K562 (cell line): ENCODE measurements around the gene ADAR. TPM values are rescaled to one million over a fixed set of nuclear protein-coding genes. Genes with fewer than 3 reads are reported as not detected.
A peak's percentile ranks its signal among the peaks of the same experiment; 100 is the strongest.

ENCODE experiments used
- CCNT2 ChIP-seq: IDR thresholded peaks from 2 replicates; pipeline ENCODE4 v1.6.1; 2011; ENCODE audit warnings: borderline replicate concordance, low read depth, mild to moderate bottlenecking, moderate library complexity, mixed read lengths, low read length; ENCODE audit not compliant: insufficient read length; ENCODE audit errors: extremely low read depth
- GTF2A2 ChIP-seq: IDR thresholded peaks from 2 replicates; pipeline ENCODE4 v1.6.1; 2016; ENCODE audit warnings: mild to moderate bottlenecking, missing genetic modification characterization, missing compliant biosample characterization
- RUNX1 ChIP-seq: sonication (generic); IDR thresholded peaks from 2 replicates; pipeline ENCODE4 v1.6.1; 2016; ENCODE audit warnings: antibody characterized with exemption, low read depth
- SAP30 ChIP-seq: fragments of 200-600 bp; sonication (generic); IDR thresholded peaks from 2 replicates; pipeline ENCODE4 v1.6.1; 2012; ENCODE audit warnings: borderline replicate concordance, low read depth, mild to moderate bottlenecking, moderate library complexity, low read length, control low read depth, inconsistent platforms; ENCODE audit not compliant: insufficient read depth, poor library complexity, severe bottlenecking
- TBL1XR1 ChIP-seq, 2 experiments: IDR thresholded peaks; 2 replicates each; pipeline ENCODE4 v1.6.1; 2012; ENCODE audit warnings: improper control_type of control experiment in 2 of 2, low read length in 2 of 2, mild to moderate bottlenecking in 1 of 2
- polyA plus RNA-seq, 8 experiments: library from polyadenylated mRNA; depleted of rRNA in 4 of 8; stranded (reverse) in 5 of 8; unstranded in 3 of 8; fragments of >200 nt; fragmentation: Nextera tagmentation in 2 of 8; fragmentation: Illumina TruSeq in 1 of 8; extraction: Ambion mirVana in 2 of 8; extraction: Trizol in 1 of 8; gene quantifications; 2 replicates each; pipeline versions ENCODE4 v1.2.1 to v1.2.3, GENCODE V29; 2011 to 2014; ENCODE audit warnings: inconsistent platforms in 1 of 8, missing spikeins in 1 of 8
- total RNA-seq, 7 experiments: library from RNA; depleted of rRNA in 6 of 7; stranded (reverse); fragments of >200 nt in 6 of 7; fragmentation: Illumina TruSeq in 2 of 7; extraction: Trizol in 2 of 7; gene quantifications; 2 replicates each; pipeline versions ENCODE4 v1.2.1 to v1.2.3, GENCODE V29; 2011 to 2021; ENCODE audit warnings: low replicate concordance in 1 of 7
- TF ChIP-seq, protein P1 (sequence below), 2 experiments: fragments of 450-650 bp; IDR thresholded peaks; 2 replicates each; pipeline ENCODE4 v1.6.1; 2018; ENCODE audit warnings: mild to moderate bottlenecking in 2 of 2, low read depth in 1 of 2; ENCODE audit not compliant: partially characterized antibody in 2 of 2
- TF ChIP-seq, protein P2 (sequence below), 2 experiments: fragments of 450-650 bp in 1 of 2; sonication (generic) in 1 of 2; formaldehyde crosslinking in 1 of 2; IDR thresholded peaks; 2 replicates each; pipeline versions ENCODE4 v1.7.1 to v1.9.0; 2016 to 2022; ENCODE audit warnings: inconsistent platforms in 1 of 2, mild to moderate bottlenecking in 1 of 2, missing genetic modification reagents in 1 of 2
- TF ChIP-seq, protein P3 (sequence below): fragments of 250-450 bp; sonication (Bioruptor Pico); IDR thresholded peaks from 2 replicates; pipeline ENCODE4 v1.6.1; 2021; ENCODE audit warnings: mild to moderate bottlenecking
- TF ChIP-seq, protein P4 (sequence below), 2 experiments: fragments of 200-800 bp in 1 of 2; sonication (Bioruptor generic) in 1 of 2; sonication (generic) in 1 of 2; formaldehyde crosslinking in 1 of 2; IDR thresholded peaks in 1 of 2; conservative IDR thresholded peaks in 1 of 2; 2 replicates each; pipeline versions ENCODE4 v1.5.0 to v1.6.1; 2016 to 2020; ENCODE audit warnings: missing compliant biosample characterization in 1 of 2, missing genetic modification characterization in 1 of 2, missing genetic modification reagents in 1 of 2

The ADAR gene
- total and polyA plus RNA-seq, 9 of the 15 experiments (the other 6 are each of a cell fraction or from before 2014, with no cell fraction given), result 30.1 to 123 (median 60.2) TPM

DNA sequence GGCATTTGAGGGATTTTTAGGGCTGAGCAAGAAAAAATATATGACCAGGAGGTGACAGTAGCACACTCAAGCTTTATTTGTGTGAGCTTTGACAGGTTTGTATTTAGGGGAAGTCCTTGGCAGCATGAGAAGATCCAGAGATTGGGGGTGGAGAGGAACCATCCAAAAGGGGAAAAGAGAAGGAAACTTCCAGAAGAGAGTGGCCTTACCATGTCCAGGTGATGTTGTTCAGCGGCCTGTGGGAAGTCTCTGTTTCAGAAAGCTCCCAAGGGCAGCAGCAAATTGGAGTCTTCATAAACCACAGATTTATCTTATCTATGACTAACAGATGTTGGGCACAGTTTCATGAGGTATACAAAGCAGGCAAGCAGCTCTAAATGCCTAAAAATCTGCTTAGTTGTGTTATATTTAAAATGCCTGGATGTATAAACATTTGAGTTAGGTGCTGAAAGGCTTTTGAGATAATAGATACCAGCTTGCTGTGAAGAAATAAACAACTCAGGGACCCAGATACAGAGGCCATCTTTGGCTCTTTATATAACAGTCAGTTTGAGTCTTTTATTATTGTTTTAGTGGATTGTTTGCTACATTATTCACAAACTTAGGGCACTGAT, 21.2 kb upstream of the ADAR start (continued):
- TF ChIP-seq, protein P1, sequence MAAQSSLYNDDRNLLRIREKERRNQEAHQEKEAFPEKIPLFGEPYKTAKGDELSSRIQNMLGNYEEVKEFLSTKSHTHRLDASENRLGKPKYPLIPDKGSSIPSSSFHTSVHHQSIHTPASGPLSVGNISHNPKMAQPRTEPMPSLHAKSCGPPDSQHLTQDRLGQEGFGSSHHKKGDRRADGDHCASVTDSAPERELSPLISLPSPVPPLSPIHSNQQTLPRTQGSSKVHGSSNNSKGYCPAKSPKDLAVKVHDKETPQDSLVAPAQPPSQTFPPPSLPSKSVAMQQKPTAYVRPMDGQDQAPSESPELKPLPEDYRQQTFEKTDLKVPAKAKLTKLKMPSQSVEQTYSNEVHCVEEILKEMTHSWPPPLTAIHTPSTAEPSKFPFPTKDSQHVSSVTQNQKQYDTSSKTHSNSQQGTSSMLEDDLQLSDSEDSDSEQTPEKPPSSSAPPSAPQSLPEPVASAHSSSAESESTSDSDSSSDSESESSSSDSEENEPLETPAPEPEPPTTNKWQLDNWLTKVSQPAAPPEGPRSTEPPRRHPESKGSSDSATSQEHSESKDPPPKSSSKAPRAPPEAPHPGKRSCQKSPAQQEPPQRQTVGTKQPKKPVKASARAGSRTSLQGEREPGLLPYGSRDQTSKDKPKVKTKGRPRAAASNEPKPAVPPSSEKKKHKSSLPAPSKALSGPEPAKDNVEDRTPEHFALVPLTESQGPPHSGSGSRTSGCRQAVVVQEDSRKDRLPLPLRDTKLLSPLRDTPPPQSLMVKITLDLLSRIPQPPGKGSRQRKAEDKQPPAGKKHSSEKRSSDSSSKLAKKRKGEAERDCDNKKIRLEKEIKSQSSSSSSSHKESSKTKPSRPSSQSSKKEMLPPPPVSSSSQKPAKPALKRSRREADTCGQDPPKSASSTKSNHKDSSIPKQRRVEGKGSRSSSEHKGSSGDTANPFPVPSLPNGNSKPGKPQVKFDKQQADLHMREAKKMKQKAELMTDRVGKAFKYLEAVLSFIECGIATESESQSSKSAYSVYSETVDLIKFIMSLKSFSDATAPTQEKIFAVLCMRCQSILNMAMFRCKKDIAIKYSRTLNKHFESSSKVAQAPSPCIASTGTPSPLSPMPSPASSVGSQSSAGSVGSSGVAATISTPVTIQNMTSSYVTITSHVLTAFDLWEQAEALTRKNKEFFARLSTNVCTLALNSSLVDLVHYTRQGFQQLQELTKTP (IDR thresholded peaks at IDR 0.05; ENCODE audit: low read depth in 1 of 2, partially characterized antibody in 2 of 2), result peak in 1 of 2 experiments; percentile 67
- TF ChIP-seq CCNT2, result peak; percentile 73
- peak in 1 of 2 experiments; percentile 81; a peak in 2 of 4 replicates for TF ChIP-seq TBL1XR1 (IDR thresholded peaks at IDR 0.05; ENCODE audit: low read length in 2 of 2)
- no peak for TF ChIP-seq GTF2A2
- no peak for TF ChIP-seq SAP30
- TF ChIP-seq, protein P2, sequence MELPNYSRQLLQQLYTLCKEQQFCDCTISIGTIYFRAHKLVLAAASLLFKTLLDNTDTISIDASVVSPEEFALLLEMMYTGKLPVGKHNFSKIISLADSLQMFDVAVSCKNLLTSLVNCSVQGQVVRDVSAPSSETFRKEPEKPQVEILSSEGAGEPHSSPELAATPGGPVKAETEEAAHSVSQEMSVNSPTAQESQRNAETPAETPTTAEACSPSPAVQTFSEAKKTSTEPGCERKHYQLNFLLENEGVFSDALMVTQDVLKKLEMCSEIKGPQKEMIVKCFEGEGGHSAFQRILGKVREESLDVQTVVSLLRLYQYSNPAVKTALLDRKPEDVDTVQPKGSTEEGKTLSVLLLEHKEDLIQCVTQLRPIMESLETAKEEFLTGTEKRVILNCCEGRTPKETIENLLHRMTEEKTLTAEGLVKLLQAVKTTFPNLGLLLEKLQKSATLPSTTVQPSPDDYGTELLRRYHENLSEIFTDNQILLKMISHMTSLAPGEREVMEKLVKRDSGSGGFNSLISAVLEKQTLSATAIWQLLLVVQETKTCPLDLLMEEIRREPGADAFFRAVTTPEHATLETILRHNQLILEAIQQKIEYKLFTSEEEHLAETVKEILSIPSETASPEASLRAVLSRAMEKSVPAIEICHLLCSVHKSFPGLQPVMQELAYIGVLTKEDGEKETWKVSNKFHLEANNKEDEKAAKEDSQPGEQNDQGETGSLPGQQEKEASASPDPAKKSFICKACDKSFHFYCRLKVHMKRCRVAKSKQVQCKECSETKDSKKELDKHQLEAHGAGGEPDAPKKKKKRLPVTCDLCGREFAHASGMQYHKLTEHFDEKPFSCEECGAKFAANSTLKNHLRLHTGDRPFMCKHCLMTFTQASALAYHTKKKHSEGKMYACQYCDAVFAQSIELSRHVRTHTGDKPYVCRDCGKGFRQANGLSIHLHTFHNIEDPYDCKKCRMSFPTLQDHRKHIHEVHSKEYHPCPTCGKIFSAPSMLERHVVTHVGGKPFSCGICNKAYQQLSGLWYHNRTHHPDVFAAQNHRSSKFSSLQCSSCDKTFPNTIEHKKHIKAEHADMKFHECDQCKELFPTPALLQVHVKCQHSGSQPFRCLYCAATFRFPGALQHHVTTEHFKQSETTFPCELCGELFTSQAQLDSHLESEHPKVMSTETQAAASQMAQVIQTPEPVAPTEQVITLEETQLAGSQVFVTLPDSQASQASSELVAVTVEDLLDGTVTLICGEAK (IDR thresholded peaks at IDR 0.05), result peak; percentile 39; the same call in 1 of the 2 replicates
- TF ChIP-seq, protein P2 (CRISPR knock-in tag; IDR thresholded peaks at IDR 0.05), result no peak
- TF ChIP-seq, protein P3, sequence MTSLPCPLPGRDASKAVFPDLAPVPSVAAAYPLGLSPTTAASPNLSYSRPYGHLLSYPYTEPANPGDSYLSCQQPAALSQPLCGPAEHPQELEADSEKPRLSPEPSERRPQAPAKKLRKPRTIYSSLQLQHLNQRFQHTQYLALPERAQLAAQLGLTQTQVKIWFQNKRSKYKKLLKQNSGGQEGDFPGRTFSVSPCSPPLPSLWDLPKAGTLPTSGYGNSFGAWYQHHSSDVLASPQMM (CRISPR knock-in tag), result no peak
- TF ChIP-seq, protein P4, sequence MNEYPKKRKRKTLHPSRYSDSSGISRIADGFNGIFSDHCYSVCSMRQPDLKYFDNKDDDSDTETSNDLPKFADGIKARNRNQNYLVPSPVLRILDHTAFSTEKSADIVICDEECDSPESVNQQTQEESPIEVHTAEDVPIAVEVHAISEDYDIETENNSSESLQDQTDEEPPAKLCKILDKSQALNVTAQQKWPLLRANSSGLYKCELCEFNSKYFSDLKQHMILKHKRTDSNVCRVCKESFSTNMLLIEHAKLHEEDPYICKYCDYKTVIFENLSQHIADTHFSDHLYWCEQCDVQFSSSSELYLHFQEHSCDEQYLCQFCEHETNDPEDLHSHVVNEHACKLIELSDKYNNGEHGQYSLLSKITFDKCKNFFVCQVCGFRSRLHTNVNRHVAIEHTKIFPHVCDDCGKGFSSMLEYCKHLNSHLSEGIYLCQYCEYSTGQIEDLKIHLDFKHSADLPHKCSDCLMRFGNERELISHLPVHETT (CRISPR knock-in tag; conservative IDR thresholded peaks at IDR 0.05 in 1 of 2, IDR thresholded peaks at IDR 0.05 in 1 of 2), result peak in 1 of 2 experiments; percentile 85; a peak in 2 of 4 replicates
- TF ChIP-seq RUNX1, result no peak
